Fibroblast of lung (primary cell): ENCODE results near the gene NBEA.
"Not testable (repeated sequence)": the region's sequence is repeated elsewhere in the genome, so short reads cannot be mapped to it uniquely, and the experiment has no call there.

Experiments used
- EZH2 ChIP-seq: IDR thresholded peaks from 2 replicates; pipeline ENCODE4 v1.5.1; 2012; ENCODE audit warnings: low read length, control low read depth, mild to moderate bottlenecking; ENCODE audit errors: missing control alignments
- TF ChIP-seq, protein P1 (sequence below), 2 donors: IDR thresholded peaks in 1 of 2; conservative IDR thresholded peaks in 1 of 2; 1 replicate in 1 of 2; 2 replicates in 1 of 2; pipeline ENCODE4 v1.5.1; 2011 to 2012; ENCODE audit warnings: low read length in 2 of 2, control low read depth in 1 of 2, inconsistent platforms in 1 of 2, low read depth in 1 of 2, mild to moderate bottlenecking in 1 of 2

DNA sequence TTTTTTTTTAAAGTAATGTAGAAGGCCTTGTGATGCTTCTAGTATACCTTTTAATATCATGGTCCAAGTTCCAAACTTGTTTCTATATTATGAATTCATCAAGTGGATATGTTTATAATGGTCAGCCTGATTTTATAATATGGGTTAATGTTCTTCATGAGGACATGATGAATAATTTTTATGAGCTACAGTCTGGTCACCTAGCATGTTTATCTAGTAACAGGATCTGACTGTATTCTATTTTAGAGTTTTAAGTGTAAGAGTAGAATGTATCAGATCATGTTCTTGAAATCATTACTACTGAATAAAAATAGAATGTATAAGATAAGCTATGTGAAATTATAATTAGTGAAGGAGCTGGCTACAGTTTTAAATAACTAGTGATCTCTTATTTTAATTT is 164.7 kb downstream of the NBEA start:
- TF ChIP-seq, protein P1, sequence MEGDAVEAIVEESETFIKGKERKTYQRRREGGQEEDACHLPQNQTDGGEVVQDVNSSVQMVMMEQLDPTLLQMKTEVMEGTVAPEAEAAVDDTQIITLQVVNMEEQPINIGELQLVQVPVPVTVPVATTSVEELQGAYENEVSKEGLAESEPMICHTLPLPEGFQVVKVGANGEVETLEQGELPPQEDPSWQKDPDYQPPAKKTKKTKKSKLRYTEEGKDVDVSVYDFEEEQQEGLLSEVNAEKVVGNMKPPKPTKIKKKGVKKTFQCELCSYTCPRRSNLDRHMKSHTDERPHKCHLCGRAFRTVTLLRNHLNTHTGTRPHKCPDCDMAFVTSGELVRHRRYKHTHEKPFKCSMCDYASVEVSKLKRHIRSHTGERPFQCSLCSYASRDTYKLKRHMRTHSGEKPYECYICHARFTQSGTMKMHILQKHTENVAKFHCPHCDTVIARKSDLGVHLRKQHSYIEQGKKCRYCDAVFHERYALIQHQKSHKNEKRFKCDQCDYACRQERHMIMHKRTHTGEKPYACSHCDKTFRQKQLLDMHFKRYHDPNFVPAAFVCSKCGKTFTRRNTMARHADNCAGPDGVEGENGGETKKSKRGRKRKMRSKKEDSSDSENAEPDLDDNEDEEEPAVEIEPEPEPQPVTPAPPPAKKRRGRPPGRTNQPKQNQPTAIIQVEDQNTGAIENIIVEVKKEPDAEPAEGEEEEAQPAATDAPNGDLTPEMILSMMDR (conservative IDR thresholded peaks at IDR 0.05 in 1 of 2, IDR thresholded peaks at IDR 0.05 in 1 of 2; ENCODE audit: low read depth in 1 of 2, low read length in 2 of 2), result not testable (repeated sequence)
- not testable (repeated sequence) for TF ChIP-seq EZH2
